Activated naive CD8-positive, alpha-beta T cell treated with anti-CD3 and anti-CD28 coated beads, Interleukin-2, amount 50 U/mL, for 16 hours (primary cell): ENCODE measurements around the gene DCST1.

ENCODE experiments used
- DNase-seq: peaks from one replicate; pipeline ENCODE4 v3.0.0-alpha.2; 2020; ENCODE audit warnings: low read depth, low spot score

DCST1 gene

DNA sequence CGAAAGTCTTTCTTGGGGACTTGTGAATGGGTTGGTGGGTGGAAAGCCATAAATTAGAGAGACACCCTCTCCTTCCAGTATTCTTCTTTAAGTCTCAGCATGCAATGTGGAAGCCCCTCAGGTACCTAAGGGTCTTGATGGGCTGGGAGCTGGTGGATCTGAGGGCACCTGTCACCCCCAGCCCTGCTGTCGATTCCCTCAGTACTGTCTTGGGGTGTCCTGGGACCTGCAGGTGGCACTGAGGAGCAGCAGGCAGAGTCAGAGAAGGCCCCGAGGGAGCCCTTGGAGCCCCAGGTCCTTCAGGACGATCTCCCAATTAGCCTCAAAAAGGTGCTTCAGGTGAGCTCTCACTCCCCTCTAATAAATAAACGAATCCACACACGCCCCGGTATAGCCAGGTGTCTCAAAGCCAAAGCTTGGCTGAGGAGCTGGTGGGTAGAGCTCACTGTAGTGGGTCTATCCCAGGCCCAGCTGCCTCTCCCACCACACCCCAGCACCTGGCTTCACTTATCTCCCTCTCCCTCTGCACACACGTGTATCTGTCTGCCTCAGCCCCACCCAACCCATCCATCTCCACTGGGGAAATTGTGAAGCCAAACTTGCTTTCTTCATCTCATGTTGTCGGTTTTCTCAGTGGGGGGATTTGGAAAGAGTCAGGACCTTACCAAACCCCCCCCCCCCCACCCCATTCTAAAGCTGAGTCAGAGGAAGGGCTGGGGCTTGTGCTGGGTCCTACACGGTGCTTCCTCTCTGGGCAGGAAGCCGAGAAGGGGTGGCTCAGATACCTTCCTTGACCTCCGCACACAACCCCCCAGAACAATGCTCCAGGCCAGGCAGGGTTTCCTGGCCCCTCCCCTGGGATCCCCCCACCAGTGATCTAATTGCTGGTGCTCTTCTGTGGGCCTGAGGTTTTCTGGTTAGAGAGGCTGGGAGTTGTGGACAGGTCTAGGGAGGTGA is 19.1 kb downstream of the DCST1 start:
- no peak for DNase-seq

DNA sequence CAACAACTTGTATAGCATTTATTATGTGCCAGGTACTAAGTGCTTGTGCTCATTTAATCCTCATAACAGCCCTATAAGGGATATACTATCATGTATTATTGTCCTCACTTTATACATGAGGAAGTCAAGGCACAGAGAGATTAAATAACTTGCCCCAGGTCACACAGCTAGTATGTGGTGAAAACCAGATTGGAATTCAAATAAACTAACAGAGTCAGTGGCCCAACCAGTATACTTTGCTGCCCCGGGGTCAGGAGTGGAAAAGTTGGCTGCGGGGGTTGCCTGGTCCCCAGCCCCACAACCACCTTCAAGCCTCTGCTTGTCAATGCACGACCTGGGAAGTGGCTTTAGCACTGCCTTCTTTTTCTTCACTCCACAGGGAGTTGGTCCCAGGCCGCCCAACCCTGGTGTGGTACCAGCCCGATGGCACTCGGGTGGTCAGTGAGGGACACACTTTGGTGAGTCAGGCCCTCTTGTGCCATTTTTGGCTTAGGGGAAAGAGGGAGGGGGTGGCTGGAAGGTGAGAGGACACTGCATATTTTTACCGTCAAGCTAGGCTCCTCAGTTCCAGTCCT is 20.0 kb downstream of the DCST1 start:
- no peak for DNase-seq

DNA sequence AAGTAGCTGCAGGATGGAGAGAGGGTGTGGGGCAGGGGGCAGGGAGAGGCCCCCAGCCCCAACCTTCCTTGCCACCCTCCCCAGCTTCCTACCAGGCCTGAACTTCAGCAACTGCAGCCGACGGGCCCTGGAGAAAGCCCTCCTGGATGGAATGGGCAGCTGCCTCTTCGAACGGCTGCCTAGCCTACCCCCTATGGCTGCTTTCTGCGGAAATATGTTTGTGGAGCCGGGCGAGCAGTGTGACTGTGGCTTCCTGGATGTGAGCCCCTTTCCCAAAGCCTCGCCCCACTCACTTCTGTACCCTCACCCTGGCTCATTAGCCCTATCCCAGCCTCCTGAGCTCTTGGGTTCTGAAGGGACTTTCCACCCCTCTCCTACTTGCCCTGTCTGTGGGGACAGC is 23.5 kb downstream of the DCST1 start:
- DNase-seq: no peak

DNA sequence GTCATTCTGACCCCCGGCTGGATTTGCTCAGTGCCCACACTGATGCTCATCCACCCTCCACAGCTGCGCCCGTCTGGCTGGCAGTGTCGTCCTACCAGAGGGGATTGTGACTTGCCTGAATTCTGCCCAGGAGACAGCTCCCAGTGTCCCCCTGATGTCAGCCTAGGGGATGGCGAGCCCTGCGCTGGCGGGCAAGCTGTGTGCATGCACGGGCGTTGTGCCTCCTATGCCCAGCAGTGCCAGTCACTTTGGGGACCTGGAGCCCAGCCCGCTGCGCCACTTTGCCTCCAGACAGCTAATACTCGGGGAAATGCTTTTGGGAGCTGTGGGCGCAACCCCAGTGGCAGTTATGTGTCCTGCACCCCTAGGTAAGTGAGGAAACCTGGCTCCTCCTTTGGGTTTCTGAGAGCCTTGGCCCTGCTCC is 24.2 kb downstream of the DCST1 start:
- DNase-seq: no peak

DNA sequence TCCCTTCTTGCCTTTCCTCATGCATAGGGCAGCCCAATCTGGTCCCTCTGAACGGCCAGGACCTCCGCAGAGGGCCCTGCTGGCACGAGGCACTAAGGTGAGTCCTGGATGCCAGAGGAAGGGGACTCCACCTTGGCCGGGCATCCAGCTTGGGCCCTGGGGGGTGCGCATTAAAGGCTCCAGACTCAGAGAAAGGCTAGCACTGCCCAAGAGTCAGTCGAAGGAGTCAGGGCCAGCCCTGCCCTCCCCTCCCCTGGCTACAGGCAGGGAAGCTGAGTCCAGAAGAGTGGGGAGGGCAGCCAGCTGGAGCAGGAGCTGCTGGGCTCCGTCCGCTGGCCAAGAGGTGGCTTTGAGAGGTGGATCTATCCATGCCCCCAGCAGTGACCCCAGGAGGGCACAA is 27.1 kb downstream of the DCST1 start:
- DNase-seq: no peak

DNA sequence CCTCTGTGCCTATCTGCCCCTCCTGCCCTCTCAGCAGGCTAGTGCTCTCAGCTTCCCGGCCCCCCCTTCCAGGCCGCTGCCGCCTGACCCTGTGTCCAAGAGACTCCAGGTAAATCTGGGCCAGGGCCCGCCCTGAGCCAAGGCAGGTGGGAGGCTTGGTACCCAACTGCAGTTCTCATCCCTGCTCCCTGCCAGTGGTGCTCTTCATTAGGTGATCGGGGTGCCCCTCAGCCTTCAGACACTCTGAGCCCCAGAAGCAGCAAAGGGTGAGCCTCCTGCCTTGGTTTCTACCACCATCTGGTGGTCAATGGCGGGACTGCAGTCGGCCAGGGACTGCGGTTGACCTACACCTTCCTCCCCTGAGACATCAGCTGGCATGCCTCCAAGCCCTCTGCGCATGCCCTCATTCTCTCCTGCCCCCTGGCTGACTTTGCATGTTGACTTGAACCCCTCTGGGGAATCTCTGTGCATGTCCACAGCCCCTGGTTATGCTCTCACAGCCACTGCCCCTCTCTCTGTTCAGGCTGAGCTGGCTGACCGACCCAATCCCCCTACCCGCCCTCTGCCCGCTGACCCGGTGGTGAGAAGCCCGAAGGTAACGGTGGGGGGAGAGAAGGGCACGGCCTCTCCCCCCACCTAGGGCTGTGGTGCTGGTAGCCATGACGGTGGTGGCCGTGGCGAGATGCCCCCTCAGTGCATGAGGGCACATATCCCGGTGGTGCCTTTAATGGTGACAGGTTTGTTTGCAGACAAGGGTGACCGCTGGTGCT is 27.9 kb downstream of the DCST1 start:
- DNase-seq: peak; percentile 92

DNA sequence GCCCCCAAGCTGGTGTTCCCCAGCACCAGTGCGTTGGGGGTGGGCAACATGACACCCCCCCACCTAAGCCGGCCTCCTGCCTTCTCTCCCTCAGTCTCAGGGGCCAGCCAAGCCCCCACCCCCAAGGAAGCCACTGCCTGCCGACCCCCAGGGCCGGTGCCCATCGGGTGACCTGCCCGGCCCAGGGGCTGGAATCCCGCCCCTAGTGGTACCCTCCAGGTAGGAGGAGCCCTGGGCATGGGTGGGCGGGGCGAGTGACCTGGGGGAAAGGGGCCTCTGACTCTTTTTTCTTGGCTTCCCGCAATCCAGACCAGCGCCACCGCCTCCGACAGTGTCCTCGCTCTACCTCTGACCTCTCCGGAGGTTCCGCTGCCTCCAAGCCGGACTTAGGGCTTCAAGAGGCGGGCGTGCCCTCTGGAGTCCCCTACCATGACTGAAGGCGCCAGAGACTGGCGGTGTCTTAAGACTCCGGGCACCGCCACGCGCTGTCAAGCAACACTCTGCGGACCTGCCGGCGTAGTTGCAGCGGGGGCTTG is 28.6 kb downstream of the DCST1 start:
- DNase-seq: no peak

DNA sequence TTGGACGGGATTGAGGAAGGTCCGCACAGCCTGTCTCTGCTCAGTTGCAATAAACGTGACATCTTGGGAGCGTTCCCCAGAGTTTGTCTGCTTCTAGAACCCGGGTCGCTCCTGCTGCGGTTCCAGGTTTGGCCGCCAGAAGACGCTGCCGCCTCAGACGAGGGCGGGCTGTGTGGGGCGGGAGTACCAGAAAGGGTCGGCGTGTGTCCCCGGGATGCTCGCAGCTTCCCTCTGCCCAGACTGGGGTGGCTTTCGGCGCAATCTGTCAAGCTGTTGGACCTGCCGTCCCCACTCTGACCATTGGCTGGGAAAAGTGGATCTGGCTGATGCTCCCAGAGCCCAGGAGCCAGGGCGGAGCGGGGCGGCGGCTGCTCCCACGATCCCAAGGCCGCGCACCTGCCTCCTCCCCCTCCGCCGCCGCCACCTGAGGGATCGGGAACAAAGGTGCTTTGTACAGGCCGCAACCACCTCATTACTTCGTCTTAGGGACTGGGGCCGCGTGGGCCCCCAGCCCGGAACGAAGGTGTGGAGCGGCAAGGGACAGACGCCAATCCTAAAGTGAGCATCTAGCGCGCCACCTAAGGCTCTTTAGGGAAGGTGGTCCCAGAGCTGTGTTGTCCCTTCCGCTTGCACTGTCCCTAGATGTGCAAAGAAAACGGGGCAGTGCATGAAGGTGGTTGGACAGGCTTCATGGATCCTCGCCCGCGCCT is 29.2 kb downstream of the DCST1 start:
- DNase-seq: peak; percentile 52

DNA sequence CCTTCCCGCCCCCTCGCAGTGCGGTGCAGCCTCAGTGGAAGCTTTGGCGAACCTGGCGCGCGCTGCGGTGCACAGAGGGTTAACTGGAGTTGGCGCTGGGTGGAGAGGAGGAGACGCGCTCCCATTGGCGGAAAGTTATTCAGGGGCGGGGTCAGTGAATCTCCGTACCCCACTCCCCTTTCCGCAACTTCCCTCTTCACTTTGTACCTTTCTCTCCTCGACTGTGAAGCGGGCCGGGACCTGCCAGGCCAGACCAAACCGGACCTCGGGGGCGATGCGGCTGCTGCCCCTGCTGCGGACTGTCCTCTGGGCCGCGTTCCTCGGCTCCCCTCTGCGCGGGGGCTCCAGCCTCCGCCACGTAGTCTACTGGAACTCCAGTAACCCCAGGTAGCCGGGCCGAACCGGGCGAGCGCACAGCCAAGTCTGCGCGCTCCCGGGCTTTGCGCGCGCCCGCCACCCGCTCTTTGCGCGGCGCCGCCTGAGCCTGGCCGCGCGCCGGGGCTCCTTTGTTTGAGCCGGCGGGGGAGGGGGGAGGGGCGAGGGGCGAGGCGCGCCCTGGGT is 30.0 kb downstream of the DCST1 start, which contains the start of gene EFNA4:
Gene EFNA4 (plus strand): TSS at position 191 of the 561 bp plus-strand sequence. CDS start 84 bp downstream, at position 275.
- DNase-seq: peak; percentile 65

DNA sequence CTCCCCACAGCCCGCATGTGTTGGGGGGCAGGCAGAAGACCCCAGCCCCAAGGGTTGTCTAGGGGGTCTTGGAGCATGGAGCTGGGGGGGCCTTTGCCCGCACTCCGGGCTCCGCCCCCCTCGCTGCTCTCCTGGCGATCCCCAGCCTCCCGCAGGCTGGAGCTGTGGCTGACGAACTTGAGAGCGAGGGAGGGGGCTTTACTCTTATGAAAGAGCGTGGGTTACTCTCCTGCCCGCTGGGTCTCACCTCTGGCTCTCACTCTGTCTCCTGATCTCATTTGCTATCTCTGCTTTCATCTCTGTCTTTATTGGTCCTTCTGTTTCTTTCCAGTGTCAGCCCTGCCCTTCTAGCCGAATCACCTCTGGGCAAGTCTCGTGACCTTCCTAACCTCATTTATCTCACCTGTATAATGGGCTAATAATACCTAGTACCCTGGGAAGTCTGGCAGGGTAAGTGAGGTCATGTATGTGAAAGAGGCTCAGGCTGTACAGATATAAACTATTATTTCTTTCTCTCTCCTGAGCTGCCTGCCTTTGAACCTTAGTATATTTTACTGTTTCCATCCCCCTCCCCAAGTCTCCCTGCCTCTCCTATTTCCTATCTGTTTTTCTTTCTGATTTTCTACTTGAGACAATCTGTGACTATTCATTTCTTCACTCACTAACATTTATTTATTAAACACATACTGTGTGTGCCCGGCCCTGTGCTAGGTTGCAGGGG is 30.6 kb downstream of the DCST1 start:
- no peak for DNase-seq

DNA sequence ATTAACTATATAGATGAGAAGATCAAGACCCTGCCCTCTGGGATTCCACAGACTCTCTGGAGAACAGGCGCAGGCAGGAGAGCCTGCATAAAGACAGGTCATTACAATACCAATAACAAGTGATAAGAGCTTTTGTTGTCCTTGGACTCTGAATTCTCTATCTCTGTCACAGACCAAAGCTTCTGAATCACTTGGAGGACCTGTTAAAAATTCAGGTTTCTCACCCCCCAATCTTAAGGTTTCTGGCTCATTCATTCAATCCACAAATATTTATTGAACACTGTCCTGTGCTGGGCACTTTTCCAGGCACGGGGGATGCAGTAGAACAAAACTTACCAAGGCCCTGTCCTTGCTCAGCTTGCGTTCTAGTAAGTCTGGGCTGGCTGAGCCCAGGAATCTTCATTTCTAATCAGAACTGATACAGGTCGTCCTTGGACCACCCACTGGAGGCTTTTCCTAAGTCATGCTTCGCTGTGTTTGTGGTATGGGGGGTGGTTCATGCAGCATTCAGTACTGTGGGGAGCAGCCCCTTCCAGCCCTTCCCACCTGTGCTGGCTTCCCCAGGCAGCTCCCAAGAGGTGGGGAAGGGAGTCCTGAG is 31.3 kb downstream of the DCST1 start:
- no peak for DNase-seq

DNA sequence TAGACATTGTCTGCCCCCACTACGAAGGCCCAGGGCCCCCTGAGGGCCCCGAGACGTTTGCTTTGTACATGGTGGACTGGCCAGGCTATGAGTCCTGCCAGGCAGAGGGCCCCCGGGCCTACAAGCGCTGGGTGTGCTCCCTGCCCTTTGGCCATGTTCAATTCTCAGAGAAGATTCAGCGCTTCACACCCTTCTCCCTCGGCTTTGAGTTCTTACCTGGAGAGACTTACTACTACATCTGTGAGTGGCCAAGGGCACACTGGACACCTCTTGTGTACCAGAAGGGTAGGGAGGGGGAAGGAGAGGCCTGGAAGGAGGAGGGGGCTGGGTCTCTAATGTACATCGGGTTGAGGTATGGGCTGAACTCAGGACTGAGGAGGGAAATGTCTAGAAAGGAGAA is 33.2 kb downstream of the DCST1 start:
- no peak for DNase-seq

DNA sequence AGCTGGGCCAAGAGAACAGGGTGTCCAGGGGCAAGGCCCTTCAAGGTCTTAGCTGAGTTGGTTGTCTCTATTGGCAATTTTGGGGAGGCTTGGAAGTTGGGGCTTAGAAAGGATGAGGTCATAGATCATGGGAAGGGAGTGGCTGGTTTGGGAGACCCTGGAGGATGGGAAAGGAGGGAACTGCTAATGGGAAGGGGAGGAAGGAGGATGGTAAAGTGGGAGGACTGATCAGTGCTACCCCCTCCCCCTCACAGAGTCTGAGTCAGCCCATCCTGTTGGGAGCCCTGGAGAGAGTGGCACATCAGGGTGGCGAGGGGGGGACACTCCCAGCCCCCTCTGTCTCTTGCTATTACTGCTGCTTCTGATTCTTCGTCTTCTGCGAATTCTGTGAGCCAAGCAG is 35.0 kb downstream of the DCST1 start:
- DNase-seq: no peak

DNA sequence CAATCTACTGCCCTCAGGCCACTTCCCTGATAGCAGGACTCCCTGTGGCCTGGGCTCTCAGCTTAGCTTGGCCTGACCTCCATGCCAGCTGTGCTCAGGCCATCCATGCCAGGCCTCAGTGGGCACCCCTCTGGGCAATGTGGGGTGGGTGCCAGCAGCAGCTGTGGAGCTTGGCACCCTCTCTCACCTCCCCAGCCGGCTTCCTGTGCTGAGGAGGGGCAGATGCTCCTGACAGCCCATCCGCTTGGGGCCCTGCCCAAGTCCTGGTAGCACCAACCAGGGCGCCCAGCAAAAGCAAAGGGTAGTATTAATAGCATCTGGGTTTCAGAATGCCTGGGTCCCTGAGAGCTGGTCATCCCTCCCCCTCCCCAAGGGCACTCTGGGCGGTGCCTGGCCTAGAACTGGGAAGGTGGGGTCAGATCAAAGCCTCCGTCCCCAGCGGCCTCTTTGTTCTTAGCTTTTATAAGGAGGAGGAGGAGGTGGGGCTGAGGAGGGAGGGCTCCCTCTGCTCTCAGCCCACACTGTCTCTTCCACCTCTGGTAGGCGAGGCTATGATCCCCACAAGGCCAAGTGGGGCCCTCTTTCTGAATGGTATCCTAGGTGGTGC is 36.0 kb downstream of the DCST1 start:
- DNase-seq: no peak

DNA sequence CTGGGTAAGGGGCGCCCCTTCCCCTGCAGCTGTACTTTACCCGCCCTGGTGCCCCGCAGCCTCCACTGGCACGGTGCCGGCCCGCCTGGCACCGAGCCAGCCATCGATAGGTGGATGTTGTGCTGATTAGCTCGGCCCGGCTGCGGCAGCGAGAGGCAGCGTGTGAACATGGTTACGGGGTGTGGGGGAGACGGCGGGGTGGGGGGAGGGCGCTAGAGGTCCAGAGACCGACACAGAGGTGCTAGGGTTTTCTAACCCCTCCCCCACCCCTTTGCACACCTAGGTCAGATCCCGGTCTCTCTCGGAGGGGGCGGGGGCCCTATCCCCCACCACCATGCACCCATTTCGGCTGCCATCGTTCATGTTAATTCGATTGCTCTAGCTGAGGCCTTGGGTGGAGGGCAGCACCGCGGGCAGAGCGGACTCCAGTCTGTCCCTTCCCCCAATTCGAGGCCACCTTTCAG is 36.6 kb downstream of the DCST1 start:
- no peak for DNase-seq

DNA sequence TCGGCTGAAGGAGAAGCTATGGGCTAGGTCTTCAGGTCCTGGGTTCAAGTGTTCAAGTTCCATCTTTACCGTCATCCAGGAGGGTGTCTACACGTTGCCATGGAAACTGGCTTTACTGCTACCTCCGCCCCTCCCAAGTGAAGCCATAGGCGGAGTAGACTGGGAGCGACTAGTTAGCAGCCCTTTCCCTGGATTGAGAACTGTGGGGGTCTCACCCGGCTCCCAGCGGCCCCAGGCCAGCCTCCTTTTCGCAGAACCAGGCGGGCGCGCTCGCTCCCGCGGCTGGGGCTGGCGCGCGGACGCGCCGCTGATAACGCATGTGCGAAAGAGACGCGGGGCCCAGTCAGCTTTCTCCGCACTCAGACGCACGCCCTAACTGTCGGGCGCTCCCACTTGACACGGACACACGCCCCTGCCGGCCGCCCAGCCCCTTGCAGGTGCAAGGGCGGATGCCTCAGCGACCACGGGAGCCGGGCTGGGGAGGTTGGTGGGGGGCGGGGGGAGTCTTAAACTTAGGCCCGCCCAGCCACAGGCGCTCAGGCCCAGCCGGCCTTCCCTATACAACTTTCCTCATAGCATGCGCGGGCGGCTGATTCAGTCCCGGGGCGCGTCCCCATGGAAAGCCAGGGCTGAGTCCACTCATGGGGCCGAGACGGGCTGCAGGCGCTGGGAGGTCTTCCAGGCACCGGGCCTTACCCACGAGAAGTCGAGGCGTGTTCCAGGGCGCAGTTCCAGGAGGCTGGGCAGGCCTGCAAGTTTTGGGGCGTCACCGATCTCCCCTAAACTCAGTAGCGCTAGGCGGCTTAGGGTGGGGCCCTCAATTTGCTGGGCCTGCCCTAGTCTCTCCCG is 37.3 kb downstream of the DCST1 start:
- peak; percentile 65 for DNase-seq

DNA sequence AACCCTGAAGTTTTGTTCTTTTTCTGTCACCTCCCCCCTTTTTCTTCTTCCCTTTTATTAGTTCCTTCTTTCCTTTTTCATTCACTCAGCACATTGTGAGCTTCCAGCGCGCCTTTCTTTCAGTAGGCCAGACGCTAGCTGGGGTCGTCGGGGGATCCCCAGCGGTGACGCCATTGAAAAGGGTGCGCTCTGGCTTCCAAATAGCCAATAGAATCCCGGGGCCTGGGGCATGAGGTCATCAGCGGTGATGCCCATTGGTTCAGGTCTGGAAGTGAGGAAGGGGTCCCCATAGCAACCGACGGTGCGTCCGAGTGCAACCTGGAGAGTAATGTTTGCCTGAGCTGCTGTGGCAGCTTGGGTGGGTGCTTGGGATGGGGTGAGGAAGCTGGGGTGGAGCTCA is 38.1 kb downstream of the DCST1 start:
- no peak for DNase-seq

DNA sequence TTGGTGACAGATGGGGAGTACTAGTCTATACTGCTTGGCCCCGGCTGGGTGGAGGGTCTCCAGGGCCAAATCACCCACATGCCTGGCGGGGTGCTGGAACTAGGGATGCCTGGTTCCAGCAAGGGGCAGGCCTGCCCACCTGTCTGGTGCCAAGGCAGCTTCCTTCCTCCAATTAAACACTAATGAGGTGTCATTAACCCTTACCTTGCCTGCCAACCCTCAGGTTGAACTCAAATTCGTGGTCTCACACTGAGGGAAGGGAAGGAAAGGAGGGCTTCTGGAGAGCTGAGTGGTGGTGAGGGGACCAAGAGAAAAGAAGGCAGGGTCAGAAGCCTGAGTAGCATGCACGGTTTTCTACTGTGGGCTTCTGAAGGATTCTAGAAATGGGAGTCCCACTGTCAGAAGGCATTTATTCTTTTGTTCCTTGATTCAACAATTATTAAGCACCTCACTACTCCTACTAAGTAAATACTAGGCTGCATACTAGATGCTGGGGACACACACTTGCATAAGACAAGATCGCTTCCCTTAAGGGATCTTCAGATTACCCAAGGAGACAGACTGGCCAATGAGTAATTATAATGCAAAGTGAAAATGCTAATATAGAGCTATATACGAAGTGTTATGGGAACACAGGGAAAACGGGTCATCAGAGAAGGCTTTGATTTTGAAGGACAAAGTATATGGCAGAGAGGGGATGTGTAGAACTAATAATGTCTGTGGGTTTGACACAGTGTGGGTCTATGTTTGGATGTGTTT is 39.1 kb downstream of the DCST1 start:
- no peak for DNase-seq
